Measurements from ENCODE around the gene MRPS7.
"Not testable (repeated sequence)": the region's sequence is repeated elsewhere in the genome, so short reads cannot be mapped to it uniquely, and the experiment has no call there.

The MRPS7 gene

DNA sequence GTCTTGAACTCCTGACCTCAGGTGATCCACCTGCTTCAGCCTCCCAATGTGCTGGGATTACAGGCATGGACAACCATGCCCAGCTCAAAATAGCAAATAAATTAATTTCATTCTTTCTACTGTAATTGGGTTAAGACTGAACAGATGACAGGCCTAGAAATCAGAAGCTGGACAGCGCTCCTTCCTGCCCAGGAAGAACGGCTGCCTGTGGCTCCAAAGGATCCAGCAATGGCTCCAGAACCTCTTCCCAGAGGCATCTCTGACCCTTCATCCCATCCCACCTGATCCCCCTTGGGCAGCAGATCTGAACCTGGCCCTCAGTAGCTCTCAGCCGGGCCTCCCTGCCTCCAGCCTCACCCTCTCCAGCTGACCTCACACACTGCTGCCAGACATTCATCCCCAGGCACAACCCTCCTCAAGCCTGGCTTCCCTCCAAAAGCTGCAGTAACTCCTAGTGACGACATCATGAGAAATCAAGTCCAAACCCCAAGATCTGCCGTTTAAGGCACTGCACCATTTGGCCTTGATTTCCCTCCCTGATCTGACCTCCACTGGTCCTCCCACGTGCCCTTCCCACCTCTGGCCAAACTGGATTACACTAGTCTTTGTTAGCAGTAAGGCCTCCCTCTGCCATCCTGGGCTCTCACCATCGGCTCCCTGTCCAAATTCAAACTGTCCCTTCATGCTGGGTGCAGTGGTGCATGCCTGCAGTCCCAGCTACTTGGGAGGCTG, 12.5 kb downstream of the MRPS7 start:
- no peak for DNase-seq
- intact Hi-C loops (cut with DNase I; ENCODE audit: low total_unique reads), result no loop called here
- H3K4me3 ChIP-seq, result no peak overlapping the region
- no peak overlapping the region for H3K27ac ChIP-seq
- TF ChIP-seq, protein P1, sequence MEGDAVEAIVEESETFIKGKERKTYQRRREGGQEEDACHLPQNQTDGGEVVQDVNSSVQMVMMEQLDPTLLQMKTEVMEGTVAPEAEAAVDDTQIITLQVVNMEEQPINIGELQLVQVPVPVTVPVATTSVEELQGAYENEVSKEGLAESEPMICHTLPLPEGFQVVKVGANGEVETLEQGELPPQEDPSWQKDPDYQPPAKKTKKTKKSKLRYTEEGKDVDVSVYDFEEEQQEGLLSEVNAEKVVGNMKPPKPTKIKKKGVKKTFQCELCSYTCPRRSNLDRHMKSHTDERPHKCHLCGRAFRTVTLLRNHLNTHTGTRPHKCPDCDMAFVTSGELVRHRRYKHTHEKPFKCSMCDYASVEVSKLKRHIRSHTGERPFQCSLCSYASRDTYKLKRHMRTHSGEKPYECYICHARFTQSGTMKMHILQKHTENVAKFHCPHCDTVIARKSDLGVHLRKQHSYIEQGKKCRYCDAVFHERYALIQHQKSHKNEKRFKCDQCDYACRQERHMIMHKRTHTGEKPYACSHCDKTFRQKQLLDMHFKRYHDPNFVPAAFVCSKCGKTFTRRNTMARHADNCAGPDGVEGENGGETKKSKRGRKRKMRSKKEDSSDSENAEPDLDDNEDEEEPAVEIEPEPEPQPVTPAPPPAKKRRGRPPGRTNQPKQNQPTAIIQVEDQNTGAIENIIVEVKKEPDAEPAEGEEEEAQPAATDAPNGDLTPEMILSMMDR (IDR thresholded peaks at IDR 0.05), result no peak
- H3K36me3 ChIP-seq, result peaks cover 0 to 8% (median 4%) of the 10 kb centered on the region in 3 donors
- no peaks in the 10 kb centered on the region for H3K27me3 ChIP-seq
- no peaks in the 10 kb centered on the region for H3K9me3 ChIP-seq
- peaks cover 0 to 26% (median 20%) of the 10 kb centered on the region in 4 donors for H3K4me1 ChIP-seq

GRCh38 chr17:75277664-75278071, 16.0 kb downstream of the MRPS7 start:
- no peaks in the 10 kb centered on the region for H3K27me3 ChIP-seq
- H3K9me3 ChIP-seq, result no peaks in the 10 kb centered on the region
- H3K36me3 ChIP-seq, result peaks cover 0 to 22% (median 15%) of the 10 kb centered on the region in 3 donors
- H3K27ac ChIP-seq, result no peak overlapping the region
- peaks cover 0 to 7% (median 2%) of the 10 kb centered on the region in 4 donors for H3K4me1 ChIP-seq
- H3K4me3 ChIP-seq, result no peak overlapping the region
- intact Hi-C loops (cut with DNase I; ENCODE audit: low total_unique reads), result no loop called here
- TF ChIP-seq, protein P1 (IDR thresholded peaks at IDR 0.05), result no peak
- no peak for DNase-seq

GRCh38 chr17:75280189-75280588, 18.5 kb downstream of the MRPS7 start:
- intact Hi-C loops (cut with DNase I; ENCODE audit: low total_unique reads); DNase-seq; H3K27ac ChIP-seq; H3K4me3 ChIP-seq; H3K4me1 ChIP-seq; H3K9me3 ChIP-seq; H3K27me3 ChIP-seq: not testable (repeated sequence)
- H3K36me3 ChIP-seq, result peaks cover 0 to 28% (median 15%) of the 10 kb centered on the region in 3 donors

DNA sequence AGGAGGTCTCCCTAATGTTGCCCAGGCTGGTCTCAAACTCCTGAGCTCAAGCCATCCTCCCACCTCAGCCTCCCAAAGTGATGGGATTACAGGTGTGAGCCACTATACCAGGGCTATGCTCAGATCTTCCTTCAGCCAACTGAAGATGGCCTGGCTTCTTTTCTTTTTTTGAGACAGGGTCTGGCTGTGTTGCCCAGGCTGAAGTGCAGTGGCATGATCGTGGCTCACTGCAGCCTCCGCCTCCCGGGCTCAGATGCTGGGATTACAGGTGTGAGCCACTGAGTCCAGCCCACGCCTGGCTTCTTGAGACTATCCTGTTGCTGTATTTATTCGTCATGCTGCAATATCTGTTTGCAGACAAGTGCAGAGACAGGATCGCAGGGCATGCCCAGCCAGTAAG, 23.4 kb downstream of the MRPS7 start:
- H3K4me1 ChIP-seq, result peaks cover 0 to 10% (median 4%) of the 10 kb centered on the region in 4 donors
- H3K4me3 ChIP-seq, result no peak overlapping the region
- H3K27me3 ChIP-seq, result no peaks in the 10 kb centered on the region
- no peaks in the 10 kb centered on the region for H3K9me3 ChIP-seq
- no peak for DNase-seq
- TF ChIP-seq, protein P1 (IDR thresholded peaks at IDR 0.05), result no peak
- intact Hi-C loops (cut with DNase I; ENCODE audit: low total_unique reads), result no loop called here
- peaks cover 0 to 33% (median 22%) of the 10 kb centered on the region in 3 donors for H3K36me3 ChIP-seq
- H3K27ac ChIP-seq, result no peak overlapping the region

DNA sequence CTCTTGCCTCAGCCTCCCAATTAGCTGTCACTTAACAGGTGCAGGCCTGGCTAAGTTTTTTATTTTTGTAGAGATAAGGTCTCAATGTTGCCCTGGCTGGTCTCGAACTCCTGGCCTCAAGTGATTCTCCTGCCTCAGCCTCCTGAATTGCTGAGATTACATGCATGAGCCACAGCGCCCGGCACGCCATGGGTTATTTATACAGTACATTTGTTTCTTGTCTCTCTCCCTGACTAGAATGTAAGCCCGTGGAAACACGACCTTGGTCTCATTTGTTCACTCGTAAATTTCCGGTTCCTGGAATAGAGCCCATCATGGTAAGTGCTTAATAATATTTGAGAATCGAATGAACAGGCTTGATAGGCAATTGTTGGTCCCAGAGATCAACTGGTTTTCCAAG, 25.5 kb downstream of the MRPS7 start:
- H3K27ac ChIP-seq, result no peak overlapping the region
- H3K36me3 ChIP-seq, result peaks cover 0 to 21% (median 15%) of the 10 kb centered on the region in 3 donors
- no peak overlapping the region for H3K4me3 ChIP-seq
- no peaks in the 10 kb centered on the region for H3K9me3 ChIP-seq
- intact Hi-C loops (cut with DNase I; ENCODE audit: low total_unique reads), result no loop called here
- no peaks in the 10 kb centered on the region for H3K27me3 ChIP-seq
- no peak for DNase-seq
- TF ChIP-seq, protein P1 (IDR thresholded peaks at IDR 0.05), result no peak
- H3K4me1 ChIP-seq, result peaks cover 0 to 10% (median 4%) of the 10 kb centered on the region in 4 donors

DNA sequence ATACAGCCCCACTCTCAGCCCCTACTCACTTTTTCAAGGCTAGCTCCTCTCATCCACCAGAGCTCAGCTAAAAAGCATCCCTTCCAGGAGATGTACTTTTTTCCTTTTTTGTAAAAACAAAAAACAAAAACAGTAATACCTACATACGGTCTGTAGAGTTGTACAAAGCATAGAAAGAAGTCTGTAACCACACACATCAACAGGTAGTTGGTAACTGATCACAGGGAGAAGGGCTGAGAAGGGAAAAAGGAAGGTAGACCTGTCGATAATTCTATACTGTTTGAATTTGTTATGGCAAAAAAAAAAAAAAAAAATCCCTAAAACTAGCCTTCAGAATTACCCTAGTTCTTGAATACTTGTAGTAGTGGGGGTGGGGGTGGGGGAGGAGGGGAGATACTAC, 26.7 kb downstream of the MRPS7 start:
- TF ChIP-seq, protein P1 (IDR thresholded peaks at IDR 0.05), result no peak
- Histone ChIP-seq H3K27me3 (no peaks in the 10 kb centered on the region), H3K4me3 (peak overlapping the region; percentile 69 to 73), H3K36me3 (peaks cover 0 to 19% (median 12%) of the 10 kb centered on the region in 3 donors), H3K4me1 (peaks cover 0 to 10% (median 4%) of the 10 kb centered on the region in 4 donors), H3K9me3 (no peaks in the 10 kb centered on the region), H3K27ac (peak overlapping the region; percentile 86 to 87)
- DNase-seq, result no peak
- intact Hi-C loops (cut with DNase I; ENCODE audit: low total_unique reads), result no loop called here

Data from tibial artery (tissue), 4 donors.